GDM1 (cell line): ENCODE measurements around the gene GATA2.

Experiments
- DNase-seq: peaks from one replicate; lab custom pipeline; 2025; lab: John Stamatoyannopoulos, UW

Gene GATA2

GRCh38 chr3:128473180-128473519 lies 19.9 kb downstream of the GATA2 start:
- DNase-seq: no peak

- no peak for DNase-seq
Observed at GRCh38 chr3:128472449-128473179, 20.4 kb downstream of the GATA2 start.

- no peak for DNase-seq
Observed at GRCh38 chr3:128471720-128472119, 21.3 kb downstream of the GATA2 start.

- DNase-seq: no peak
Observed at GRCh38 chr3:128471110-128471509, 21.9 kb downstream of the GATA2 start.

- no peak for DNase-seq
Observed at GRCh38 chr3:128470134-128470899, 22.7 kb downstream of the GATA2 start.

GRCh38 chr3:128469556-128469955 lies 23.4 kb downstream of the GATA2 start:
- DNase-seq: no peak

GRCh38 chr3:128468791-128469527 lies 24.0 kb downstream of the GATA2 start:
- DNase-seq: peak; percentile 24

- DNase-seq: no peak
Observed at GRCh38 chr3:128468285-128468790, 24.7 kb downstream of the GATA2 start.

- DNase-seq: no peak
Observed at GRCh38 chr3:128466840-128467541, 26.0 kb downstream of the GATA2 start, which contains the start of gene DNAJB8. DNAJB8 (minus strand) TSS chr3:128466890; CDS start chr3:128463245, 3,645 bp downstream.

- no peak for DNase-seq
Observed at GRCh38 chr3:128464702-128465101, 28.3 kb downstream of the GATA2 start.

GRCh38 chr3:128464188-128464587 lies 28.8 kb downstream of the GATA2 start:
- no peak for DNase-seq

- no peak for DNase-seq
Observed at GRCh38 chr3:128463771-128464170, 29.2 kb downstream of the GATA2 start.

GRCh38 chr3:128463354-128463753 lies 29.6 kb downstream of the GATA2 start:
- no peak for DNase-seq

GRCh38 chr3:128462931-128463330 lies 30.1 kb downstream of the GATA2 start:
- DNase-seq: no peak

- DNase-seq: no peak
Observed at GRCh38 chr3:128462341-128462910, 30.6 kb downstream of the GATA2 start.

- no peak for DNase-seq
Observed at GRCh38 chr3:128461731-128462130, 31.3 kb downstream of the GATA2 start.

- no peak for DNase-seq
Observed at GRCh38 chr3:128459461-128459820, 33.6 kb downstream of the GATA2 start.

GRCh38 chr3:128458746-128459460 lies 34.1 kb downstream of the GATA2 start:
- no peak for DNase-seq

- DNase-seq: no peak
Observed at GRCh38 chr3:128457937-128458336, 35.1 kb downstream of the GATA2 start.

- DNase-seq: no peak
Observed at GRCh38 chr3:128456776-128457715, 36.0 kb downstream of the GATA2 start.
